HG02610 (cell line): Measurements from ENCODE around the gene SMYD4.
"Not testable (repeated sequence)": the region's sequence is repeated elsewhere in the genome, so short reads cannot be mapped to it uniquely, and the experiment has no call there.

ENCODE experiments used
- ATAC-seq: cut with Tn5 transposase; IDR thresholded peaks from one replicate; pipeline ENCODE4 v1.9.1; 2021; ENCODE audit warnings: mild to moderate bottlenecking, moderate library complexity; ENCODE audit not compliant: unreplicated experiment

The SMYD4 gene

GRCh38 chr17:1758807-1759206 is 70.9 kb downstream of the SMYD4 start:
- no peak for ATAC-seq

- no peak for ATAC-seq
These were observed 73.9 kb downstream of the SMYD4 start for GRCh38 chr17:1755827-1756262.

DNA sequence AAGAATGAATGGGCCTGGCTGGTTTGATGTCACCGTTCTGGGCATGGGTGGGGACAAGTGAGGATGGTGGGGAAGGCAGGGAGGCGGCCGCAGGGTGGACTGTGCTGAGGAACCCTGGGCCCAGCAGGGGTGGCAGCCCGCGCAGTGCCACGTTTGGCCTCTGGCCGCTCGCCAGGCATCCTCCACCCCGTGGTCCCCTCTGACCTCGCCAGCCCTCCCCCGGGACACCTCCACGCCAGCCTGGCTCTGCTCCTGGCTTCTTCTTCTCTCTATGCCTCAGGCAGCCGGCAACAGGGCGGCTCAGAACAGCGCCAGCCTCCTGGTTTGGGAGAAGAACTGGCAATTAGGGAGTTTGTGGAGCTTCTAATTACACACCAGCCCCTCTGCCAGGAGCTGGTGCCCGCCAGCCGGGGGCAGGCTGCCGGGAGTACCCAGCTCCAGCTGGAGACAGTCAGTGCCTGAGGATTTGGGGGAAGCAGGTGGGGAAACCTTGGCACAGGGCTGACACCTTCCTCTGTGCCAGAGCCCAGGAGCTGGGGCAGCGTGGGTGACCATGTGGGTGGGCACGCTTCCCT is 74.4 kb downstream of the SMYD4 start:
- ATAC-seq = no peak

GRCh38 chr17:1754430-1755112 is 75.1 kb downstream of the SMYD4 start:
- no peak for ATAC-seq

DNA sequence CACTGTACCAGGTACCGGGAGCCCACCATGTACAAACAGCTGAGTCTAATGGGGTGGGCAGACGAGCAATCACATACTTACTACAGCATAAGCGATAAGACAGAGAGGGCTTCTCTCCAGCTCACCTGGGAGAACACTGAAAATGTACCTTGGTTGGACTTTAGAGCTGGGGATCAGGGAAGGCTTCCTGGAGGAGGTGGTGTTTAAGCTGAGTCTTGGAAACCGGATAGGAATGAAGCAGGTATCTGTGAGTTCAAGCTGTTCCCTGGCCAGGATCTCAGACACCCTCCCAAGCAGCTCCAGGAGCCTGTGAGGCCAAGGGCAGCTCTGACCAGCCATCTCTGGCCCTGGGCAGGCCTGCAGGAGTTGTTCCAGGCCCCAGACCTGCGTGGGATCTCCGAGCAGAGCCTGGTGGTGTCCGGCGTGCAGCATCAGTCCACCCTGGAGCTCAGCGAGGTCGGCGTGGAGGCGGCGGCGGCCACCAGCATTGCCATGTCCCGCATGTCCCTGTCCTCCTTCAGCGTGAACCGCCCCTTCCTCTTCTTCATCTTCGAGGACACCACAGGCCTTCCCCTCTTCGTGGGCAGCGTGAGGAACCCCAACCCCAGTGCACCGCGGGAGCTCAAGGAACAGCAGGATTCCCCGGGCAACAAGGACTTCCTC is 75.8 kb downstream of the SMYD4 start:
- no peak for ATAC-seq

DNA sequence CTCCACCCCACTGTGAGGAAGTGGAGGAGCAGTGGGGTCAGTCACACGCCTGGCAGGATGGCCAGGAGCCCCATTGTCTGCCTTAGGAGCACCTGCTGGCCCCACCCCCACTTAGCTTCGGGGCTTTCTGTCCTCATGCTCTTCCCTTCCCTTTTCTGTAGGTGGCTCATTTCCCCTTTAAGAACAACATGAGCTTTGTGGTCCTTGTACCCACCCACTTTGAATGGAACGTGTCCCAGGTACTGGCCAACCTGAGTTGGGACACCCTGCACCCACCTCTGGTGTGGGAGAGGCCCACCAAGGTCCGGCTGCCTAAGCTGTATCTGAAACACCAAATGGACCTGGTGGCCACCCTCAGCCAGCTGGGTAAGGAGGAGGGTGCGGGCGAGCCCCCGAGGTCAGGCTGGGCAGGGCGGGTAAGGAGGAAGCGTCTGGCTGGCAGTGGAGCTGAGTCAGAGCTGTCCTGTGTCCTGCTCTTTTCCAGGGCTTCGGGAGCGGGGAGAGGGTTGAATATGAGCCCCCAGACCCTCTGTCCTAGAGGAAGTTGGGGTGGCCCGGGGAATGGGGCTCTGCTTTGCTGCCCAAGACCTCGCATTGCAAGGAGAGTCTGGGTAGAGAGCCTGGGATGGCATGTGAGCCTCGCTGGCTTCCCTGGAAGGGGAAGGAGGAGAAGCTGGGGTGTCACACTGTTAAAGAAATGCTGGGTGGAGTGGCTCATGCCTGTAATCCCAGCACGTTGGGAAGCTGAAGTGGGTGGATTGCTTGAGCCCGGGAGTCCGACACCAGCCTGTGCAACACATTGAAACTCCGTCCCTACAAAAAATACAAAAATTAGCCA is 77.1 kb downstream of the SMYD4 start:
- ATAC-seq = no peak

DNA sequence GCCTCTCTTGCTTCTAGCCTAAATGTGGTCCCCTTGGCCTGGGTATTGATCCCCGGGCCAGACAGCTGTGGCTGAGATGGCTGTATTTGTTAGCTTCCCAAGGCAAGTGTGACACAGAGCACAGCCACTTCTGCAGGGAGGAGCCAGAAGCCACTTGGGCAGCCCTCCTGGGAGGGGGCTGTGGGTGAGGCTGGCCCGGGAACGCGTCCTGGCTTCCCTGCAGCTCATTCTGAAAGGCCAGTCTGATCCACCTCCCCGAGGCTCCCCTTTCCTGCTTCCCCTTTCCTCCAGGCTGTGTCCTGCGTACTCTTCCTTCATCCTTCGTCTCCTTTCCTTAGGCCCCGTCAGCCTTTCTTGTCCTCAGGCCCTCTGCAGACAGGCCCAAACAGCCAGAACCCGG is 79.1 kb downstream of the SMYD4 start:
- ATAC-seq = no peak

DNA sequence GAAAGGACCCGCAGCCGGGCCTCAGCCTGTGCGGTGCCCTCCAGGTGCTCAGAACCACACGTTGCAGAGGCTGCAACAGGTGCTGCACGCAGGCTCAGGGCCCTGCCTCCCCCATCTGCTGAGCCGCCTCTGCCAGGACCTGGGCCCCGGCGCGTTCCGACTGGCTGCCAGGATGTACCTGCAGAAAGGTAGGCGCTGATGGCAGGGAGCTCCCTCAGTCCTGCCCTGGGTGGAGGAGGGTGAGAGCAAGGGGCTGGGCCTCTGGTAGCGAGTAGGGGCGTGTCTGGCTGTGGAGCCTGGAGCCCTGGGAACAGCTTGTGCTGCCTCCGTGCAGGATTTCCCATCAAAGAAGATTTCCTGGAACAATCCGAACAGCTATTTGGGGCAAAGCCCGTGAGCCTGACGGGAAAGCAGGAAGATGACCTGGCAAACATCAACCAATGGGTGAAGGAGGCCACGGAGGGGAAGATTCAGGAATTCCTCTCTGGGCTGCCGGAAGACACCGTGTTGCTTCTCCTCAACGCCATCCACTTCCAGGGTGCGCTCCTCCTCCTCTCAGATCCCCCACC is 82.6 kb downstream of the SMYD4 start:
- ATAC-seq = no peak

GRCh38 chr17:1745513-1746020 is 84.1 kb downstream of the SMYD4 start:
- no peak for ATAC-seq

- no peak for ATAC-seq
These were observed 84.9 kb downstream of the SMYD4 start for GRCh38 chr17:1744551-1745512.

DNA sequence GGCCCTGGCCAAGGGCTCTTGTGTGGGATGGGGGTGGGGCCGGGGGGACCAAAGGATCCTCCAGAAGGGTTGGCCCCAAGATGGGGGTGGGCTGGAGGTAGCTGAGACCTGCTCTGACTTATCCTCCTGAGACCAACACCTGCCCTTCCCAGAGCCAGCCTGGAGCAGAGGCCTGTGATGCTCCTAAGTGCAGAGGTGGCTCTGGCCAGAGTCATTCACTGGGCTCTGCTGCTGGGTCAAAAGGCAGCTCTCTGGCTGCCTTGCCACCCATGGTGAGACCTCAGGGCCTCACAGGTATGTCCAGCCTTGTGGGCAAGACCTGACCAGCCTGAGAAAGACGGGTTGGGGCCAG is 86.6 kb downstream of the SMYD4 start:
- ATAC-seq = no peak

- ATAC-seq = no peak
These were observed 87.2 kb downstream of the SMYD4 start, which contains the start of gene SERPINF2 for GRCh38 chr17:1742371-1743087. TSS of gene SERPINF2 (plus strand) at chr17:1742871. CDS start at chr17:1744996, 2,125 bp downstream.

DNA sequence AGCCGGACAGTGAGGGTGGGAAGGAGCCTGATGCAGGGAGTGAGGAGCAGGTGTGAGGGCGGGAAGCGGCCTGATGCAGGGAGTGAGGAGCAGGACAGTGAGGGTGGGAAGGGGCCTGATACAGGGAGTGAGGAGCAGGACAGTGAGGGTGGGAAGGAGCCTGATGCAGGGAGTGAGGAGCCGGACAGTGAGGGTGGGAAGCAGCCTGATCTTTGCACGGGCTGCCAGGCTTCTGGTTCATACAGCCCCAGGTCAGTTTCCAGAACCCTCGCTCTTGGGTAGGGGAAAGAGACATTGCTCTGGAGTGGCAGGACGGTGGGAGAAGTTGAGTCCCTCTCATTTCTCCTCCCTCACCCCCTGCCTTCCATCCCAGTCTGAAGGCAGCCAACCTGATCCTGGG is 87.8 kb downstream of the SMYD4 start:
- ATAC-seq = not testable (repeated sequence)

- no peak for ATAC-seq
These were observed 92.0 kb downstream of the SMYD4 start for GRCh38 chr17:1737531-1738291.

DNA sequence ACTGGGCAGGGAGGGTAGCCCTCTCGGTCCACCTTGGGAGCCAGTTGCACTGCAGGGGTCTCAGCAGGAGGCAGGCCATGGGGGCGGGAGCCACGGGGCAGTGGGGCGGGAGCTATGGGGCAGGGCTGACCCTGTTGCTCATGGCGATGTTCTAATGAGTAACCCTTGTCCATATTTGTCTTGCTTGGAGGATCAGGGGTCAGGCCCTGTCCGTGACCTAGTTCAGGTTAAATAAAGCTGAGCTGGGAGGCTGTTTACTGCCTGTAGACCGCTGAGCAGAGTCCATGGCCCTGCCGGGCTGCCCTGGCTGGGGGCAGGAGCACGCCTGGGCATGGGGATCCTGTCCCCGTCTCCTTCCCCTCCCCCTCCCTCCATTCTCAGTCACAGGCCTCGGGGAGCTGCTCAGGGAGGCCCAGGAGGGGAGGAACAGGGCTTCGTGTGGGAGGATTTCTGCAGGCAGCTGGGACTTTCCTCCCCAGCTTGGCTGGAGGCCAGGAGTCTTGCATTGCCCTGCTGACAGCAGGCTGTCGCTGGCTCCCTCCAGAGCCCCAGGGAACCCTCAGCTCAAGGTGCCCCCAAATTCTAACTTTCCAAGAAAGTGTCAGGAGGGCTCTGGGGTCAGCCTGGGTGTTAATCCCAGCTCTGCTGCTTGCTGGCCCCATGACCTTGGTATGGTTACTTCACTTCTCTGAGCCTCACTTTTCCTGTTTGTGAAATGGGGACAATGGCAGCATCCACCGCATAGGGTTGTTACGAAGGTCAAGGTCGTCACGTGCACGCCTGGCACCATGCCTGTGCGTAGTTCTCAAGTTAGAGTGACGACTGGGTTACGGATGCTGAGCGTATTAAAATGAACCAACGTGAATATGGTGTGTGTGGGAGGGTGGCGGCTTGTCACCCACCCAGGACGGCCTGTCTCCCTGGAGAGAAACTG is 93.1 kb downstream of the SMYD4 start:
- no peak for ATAC-seq

DNA sequence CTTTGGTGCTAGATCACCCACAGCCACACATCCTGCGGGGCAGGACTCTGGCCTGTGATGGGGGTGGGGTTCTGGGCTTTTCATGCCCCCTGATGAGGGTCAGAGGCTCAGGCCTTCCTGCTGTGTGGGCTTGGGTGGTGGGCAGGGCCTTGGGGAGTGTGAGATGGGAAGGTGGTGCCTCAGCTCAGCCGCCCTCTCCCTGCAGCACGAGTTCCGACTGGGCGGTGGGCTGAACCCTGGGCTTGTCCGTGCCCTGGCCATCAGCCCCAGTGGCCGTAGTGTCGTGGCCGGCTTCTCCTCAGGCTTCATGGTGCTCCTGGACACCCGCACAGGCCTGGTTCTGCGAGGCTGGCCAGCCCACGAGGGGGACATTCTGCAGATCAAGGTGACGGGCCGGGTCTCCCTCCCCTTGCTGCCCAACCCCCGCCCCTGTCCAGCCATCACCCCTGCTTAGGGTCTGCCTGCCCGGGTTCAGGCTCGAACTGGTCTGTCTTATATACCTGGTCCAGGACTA is 93.8 kb downstream of the SMYD4 start:
- ATAC-seq = no peak

DNA sequence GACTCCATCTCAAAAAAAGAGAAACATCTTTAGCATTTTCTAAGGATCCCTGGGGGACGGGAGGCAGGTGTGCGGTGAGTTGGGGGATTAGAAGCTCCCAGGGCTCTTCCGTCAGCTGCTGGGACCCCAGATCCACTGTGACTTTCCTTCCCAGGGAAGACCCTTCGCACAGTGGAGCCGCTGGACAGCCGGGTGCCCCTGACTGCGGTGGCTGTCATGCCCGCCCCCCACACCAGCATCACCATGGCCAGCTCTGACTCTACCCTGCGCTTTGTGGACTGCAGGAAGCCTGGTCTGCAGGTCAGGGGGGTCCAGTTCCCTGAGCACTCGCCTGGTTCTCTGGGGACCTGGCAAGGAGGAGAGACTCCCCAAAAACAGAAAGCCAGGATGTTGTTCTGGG is 94.3 kb downstream of the SMYD4 start:
- ATAC-seq = no peak
